HG02623 (cell line): Measurements from ENCODE around the gene SDK1.
"Not testable (repeated sequence)": the region's sequence is repeated elsewhere in the genome, so short reads cannot be mapped to it uniquely, and the experiment has no call there.

Experiments used
- ATAC-seq: cut with Tn5 transposase; IDR thresholded peaks from one replicate; pipeline ENCODE4 v1.9.1; 2021; ENCODE audit warnings: moderate library complexity; ENCODE audit not compliant: unreplicated experiment

Gene SDK1

DNA sequence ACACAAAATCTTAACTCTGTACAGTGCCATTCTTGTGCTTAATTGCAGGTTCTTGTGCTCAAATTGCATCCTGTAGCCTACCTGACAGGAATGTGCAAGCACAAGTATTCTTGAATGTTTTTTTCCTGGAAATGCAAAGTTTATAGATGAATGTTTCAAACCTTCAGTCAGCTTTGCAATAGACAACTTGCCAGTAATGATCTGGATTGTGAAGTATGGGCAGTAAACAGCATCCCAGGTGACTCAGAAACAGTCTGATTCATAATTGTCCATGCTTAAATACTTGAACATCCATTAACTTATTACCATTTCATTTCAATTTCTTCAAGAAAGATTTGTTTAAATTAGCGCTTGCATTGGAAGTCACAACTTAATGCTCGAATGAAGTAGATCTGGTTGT is 347.2 kb downstream of the SDK1 start:
- no peak for ATAC-seq

DNA sequence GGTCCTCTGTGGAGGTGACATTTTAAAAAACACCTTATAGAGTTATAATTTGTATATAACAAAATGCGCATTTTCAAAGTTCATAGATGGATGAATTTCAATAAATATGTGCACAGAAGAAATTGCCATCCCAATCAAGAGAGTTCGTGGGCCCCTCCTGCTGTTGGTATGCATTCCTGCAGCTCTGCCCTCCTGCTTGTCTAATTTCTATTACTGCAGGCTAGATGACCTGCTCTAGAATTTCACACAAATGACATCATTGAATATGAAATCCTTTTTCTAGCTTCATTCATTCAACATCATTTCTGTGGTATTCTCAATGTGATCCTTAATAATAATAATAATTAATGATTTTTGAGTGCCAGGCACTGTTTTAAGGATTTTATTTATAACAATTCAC is 348.2 kb downstream of the SDK1 start:
- ATAC-seq: no peak

DNA sequence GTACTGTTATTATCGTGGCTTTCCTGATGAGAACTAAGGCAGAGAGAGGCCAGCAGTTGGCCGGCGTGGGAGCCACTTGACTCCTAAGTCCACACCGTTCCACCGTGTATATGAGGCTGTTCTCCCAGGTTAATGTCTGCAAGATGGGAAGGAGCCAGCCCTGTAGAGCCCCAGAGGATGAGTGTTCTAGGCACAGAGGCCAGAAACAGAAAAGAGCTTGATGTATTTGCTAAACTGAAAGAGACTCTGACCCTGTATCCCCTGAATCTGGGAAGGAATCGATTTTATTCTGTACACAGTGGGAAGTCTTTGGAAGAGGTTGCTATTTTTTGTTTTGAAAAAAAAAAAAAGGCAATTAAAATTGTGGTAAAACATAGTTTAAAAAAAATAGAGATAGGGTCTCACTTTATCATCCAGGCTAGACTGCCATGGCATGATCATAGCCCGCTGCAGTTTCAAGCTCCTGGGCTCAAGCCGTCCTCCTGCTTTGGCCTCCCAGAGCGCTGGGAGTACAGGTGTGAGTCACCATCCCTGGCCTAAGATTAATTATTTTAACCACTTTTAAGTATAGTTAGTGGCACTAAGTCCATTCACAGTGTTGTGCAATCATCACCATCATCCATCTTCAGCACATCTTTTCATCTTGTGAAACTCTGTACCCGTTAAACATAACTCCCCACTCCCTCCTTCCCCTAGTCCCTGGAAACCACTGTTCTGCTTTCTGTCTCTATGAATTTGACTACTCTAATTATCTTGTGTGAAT is 348.8 kb downstream of the SDK1 start:
- no peak for ATAC-seq

DNA sequence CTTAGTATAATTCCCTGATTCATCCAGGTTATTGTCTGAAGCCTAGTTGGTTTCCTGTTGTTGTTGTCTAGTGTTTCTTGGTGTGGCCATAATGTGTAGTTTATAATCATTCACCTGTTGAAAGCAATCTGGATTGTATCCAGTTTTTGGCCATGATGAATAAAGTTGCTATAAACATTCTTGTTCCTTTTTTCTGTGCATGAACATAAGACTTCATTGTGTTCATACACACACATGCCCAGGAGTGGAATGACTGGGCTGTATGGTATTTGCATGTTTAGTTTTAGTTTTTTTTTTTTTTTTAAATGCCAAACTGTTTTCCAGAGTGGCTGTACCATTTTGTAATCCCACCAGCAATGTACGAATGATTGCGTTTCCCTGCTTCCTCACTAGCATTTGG is 349.8 kb downstream of the SDK1 start:
- ATAC-seq: no peak

DNA sequence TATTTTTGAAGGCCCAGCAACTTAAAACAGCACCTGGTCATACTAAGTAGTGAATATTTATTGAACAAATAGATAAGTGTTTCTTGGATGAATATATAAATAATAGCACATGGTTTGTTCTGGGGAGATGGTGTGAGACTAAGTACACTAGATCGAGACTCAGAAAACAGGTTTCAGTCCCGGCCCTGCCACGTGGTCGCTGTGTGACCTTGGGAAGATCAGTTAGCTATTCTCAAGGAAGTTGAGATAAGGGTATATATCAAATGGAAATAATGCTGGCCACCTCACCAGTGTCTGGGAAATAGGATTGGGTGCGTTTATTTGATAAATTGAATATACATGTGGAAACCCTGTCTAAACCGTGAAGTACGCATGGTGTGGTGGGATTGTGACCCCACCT is 354.6 kb downstream of the SDK1 start:
- no peak for ATAC-seq

DNA sequence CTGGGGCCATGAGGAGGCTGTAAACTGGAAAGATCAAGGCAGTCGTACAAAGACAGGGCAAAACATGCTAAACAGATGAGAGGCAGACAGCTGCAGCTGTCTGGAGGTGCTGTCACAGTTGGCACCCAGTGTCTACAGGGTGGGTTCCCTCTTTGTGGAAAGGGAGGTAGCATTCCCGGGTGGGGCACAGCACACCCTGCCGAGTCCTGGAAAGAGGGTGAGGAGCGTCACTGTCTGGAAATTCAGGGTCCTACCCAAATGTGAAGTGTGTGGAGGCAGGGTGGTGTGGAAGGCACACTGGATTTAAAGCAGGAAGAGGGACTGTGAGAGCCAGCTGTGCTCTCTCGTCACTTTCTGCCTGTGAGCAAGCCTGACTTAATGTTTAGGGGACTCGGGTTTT is 356.2 kb downstream of the SDK1 start:
- ATAC-seq: no peak

DNA sequence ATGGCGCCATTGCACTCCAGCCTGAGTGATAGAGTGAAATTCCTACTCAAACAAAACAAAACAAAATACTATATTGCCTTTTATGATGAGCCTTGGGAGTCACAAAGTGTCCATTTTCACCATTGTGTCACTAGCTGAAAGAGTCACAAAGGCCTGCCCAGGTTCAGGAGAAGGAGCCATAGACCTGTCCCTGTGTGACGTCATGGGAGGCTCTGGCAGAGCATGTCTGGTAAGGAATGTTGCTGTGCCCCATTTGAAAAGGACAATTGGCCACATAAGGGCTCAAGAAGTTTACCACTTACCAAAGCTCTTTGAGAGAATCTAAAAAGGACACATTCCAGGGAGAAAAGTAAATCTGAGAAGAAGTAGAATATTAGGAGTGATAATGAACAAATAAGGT is 367.7 kb downstream of the SDK1 start:
- no peak for ATAC-seq

DNA sequence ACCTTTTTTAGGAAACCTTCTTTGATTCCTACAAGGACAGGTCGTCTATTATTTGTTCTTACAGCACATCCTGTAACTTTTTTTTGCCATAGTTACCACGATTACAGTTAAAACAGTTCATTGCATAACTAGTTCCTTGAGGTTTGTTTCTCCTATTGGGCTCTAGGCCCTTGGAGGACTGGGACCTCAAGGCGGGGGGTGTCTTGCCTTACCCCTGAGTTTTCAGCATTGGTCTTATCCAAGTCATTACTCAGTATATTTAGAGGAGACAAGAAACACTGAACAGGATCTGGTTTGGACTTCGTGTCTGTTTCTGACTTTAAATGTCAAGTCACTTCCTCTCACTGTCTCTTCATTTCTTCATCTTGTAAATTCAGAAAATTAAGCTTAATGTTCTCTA is 369.8 kb downstream of the SDK1 start:
- ATAC-seq: no peak

DNA sequence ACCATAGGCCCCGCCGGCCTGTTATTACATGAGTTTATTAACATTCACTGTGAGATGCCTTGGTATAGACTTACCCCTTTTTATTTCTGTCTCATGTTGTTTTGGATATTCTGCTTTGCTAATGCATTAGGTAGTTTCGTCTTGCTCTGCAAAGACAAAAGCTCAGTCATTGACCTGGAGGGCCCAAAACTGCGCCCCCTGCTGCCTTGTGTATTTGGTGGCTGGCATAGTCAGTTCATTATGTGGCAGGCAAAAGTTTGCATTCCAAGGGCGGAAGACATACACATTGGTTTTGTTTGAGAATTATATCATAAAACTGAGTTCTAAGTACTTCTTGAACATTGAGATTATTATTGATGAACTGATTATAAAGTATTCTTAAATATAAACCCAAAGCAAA is 372.5 kb downstream of the SDK1 start:
- no peak for ATAC-seq

DNA sequence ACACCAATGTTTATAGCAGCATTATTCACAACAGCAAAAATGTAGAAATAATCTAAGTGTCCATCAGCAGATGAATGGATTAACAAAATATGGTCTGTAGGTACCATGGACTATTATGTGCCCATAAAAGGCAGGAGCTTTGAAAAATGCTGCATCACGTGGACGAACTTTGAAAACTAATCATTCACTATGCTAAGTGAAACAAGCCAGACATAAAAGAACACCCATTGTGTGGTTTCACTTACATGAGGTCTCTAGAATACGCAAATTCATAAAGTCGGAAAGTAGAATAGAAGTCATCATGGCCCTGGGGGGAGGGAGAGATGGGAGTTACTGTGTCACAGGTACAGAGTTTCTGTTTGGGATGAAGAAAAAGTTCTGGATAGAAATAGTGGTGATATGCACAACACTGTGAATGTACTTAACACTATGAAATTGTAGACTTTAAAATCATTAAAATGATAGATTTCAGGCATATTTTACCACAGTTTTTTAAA is 377.3 kb downstream of the SDK1 start:
- ATAC-seq: no peak

DNA sequence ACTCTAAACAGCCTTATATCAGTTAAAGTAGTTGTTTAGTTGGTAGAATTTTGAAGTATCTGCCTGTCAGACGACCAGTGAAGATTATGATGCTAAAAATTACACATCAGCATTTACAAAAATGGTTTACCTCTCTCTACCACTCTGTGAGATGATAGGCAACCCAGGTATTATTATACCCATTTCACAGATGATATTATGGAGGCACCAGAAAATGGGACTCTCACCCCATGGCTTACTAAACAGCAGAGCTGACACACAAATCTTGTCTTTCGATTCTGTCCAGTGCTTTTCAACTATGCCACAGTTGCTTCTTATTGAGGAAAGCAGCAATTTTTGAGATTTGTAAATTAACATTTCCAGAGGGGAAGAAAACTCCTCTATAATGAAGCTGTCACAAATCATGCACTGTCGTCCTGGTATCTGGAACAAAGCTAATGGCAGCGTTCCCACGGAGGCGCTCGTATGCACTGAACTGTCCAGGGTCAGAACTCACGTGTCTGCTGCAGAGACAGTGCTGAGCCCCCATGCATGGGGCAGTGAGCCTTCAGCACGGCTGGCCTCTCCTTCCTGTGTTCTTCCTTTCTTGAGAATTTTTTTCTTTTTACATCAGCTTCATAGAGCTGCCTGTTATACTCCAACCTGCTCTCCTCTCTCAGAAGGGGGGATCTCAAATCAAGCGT is 381.1 kb downstream of the SDK1 start:
- no peak for ATAC-seq

DNA sequence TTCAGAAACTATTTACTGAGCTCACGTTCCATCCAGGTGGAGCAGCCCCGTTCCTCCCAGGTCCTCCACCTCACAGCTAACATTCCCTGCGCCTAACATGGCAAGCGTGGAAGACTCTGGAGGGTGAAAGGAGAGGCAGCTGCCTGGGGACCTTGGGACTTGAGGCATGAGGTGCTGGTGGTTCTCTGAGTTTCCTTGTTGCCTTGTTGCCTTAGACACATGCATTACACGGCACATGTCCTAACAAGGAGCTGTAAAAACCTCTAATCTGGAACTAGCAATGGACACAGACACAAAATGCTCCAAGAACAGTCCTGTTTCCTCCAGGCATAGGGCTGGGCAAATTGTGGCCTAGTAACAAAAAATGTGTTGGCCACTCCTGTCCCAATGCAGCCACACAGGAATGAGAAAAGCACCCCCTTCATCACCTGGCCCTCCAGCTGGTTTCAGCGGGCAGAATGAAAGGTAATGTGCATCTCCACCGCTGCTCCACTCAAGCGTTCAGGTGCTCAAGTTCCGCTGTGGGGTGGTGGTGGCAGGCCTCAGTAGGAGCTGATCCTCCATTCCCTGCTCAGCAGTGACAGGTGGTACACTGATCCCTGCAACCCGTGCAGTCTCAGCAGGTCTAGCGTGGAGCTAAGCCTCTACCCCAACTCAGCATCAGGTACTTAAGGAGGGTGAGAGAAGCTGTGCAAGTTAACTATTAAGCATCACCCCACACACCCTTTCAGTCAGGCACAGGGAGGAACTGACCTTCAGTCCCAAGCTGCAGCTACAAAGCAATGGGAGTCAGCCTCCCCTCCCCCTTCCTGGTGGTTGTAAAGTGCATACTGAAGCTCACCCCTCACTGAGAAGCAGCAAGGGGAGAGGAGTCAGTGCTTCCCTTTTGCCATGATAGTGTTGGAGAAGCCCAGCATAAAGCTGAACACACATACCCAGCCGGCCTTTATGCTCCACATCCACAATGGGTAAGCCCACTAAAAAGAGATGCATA is 382.8 kb downstream of the SDK1 start:
- ATAC-seq: no peak

DNA sequence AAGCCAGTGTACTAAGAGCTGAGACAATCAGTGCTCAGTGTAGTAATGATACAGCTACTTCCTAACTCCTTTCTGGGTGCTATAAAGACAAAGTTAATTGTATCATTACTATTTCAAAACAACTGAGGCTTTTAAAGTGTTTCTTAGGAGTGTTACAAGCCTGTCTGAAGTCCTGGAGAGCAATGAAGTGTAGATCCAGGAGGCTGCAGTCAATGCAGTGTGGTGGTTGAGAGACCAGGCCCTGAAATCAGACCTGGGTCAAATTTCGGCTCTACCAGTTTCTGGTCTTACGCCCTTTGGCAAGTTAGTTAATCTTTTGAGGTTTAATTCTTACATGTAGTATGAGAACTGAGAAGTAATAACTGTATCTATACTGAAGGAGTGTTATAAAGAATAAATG is 387.0 kb downstream of the SDK1 start:
- no peak for ATAC-seq

DNA sequence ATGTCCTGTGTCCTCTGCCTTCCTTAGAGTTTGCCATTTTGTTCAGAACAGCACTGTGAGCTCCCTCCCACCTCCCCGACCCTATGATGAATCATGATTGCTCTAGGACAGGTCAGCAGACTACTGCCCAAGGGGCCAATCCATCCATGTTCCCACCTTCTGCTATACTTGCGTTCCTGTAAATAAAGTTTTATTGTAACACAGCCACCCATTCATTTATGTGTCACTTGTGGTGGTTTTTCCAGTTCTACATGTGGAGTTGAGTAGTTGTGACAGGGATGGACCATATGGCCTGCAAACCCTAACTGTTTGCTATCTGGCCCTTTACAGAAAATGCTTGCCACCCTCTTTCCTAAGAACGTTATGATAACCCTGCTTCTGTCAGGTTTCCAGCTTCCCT is 387.8 kb downstream of the SDK1 start:
- no peak for ATAC-seq

DNA sequence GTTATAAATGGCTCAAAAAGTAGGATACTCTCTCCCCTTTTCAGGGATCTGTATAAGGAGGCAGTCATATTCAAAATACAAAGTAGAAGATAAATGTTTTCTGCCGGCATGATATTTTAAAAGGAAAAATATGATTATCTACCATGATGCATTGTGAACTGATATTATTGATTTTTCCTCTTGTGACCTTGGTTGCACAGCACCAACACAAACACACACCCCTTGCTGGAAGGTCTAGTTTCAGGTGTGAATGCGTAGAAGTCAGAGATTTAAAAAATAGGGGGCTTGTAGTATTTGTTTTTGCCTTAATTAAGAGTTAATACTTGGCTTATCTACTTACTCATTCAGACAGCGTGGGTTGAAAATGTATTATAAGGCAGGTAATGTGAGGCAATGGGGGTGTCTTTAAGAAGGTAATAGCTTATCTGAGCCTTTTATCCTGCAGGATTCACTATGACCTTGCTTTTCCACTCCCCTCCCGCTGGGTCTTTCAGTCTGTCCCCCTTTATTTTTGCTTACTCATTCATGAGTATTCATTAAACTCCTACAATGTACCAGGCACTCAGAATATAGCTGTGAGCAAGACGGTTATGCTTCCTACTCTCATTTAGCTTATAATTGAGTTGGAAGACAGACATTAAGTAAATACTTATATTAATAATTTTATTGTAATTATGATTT is 390.6 kb downstream of the SDK1 start:
- no peak for ATAC-seq

DNA sequence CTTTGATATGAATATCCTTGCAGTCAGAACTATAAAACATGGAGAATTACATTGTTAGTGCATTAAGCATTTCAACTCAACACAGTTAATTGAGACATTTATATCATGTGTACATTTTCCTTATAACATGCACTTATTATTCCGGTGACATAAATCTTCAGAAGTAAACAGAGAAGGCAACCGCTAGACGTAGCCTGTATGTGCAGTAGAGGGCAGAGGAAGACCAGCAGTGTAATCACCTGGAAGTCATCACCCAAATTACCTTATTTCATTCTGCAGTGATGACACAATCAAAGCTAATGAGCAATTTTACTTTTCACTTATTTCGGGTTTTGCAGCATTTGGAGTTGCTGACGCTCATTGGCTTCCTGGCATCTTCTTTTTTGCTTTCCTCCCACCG is 394.6 kb downstream of the SDK1 start:
- no peak for ATAC-seq

DNA sequence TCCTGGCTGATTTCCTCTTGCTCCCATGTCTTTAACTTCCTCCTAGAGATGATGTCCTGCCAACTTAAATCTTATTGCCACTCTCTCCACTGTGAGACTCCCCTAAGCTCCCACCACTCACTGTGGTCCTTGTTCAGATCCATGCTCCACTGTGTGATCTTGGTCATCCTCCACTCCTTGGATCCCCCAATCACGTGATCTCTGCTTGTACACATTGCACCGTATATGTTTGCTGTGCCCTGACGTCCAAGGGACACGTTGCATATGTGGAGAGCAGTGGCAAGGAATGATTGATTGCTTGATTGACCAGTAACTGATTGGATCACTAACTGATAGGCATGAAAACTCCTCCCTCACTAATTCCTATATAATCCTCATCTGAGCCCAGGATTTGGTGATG is 395.1 kb downstream of the SDK1 start:
- no peak for ATAC-seq

DNA sequence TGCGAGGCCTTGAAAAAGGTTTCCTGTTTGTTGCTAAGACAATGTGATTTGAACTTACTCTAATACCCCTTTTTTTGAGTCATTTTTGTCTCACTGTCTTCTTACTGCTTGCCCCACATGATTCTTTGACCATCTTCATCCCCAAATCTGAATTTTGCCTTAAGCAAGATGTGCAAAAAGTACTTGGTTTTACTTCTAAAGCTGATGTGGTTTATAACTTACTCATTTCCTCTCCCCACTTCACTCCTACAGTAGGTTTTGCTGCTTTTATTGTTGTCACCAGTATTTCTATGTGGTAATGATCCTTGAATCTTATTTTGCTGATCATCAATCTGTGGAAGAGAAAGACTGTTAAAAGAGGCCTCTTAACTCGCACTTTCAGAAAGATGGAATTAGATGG is 396.4 kb downstream of the SDK1 start:
- ATAC-seq: no peak

DNA sequence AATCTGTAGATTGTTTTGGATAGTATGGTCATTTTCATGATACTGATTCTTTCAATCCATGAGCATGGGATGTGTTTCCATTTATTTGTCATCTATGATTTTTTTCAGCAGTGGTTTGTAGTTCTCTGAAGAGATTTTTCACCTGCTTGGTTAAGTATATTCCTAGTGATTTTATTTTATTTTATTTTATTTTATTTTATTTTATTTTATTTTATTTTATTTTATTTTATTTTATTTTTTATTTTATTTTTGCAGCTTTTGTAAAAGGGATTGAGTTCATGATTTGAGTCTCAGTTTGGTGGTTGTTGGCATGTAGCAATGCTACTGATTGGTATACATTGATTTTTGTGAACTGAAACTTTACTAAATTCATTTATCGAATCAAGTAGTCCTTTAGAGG is 404.2 kb downstream of the SDK1 start:
- no peak for ATAC-seq

DNA sequence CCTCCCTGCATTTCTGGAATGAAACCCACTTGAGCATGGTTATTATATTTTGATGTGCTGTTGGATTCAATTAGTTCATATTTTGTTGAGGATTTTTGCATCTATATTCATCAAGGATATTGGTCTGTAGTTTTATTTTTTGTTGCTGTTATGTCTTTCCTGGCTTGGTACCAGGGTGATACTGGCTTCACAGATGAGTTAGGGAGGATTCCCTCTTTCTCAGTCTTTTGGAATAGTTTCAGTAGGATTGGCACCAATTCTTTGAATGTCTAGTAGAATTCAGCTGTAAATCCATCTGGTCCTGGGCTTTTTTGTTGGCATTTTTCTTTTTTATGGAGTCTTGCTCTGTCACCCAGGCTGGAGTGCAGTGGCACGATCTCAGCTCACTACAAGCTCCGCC is 405.0 kb downstream of the SDK1 start:
- ATAC-seq: not testable (repeated sequence)

DNA sequence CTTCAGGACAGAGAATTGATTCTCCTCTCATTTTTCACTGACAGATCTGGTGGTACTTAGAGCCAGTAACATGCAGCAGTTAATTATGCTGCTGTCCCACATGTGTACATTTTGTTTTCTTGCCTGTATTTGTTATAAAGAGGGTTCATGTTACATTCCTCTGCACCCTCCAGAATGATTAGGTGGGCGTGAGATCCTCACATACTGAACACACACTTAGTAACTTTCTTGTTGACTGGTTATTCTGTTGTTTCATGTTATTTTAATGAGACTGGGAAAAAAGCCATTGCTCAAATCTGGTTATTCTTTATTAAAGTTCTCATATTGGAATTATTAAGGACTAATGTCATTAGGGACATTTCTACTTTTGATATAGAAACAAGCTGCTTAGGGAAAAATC is 409.1 kb downstream of the SDK1 start:
- no peak for ATAC-seq
